Activated CD4-positive, alpha-beta T cell treated with anti-CD3 and anti-CD28 coated beads, Interleukin-2, Interleukin-6, amounts not matched to agents 100 ng/mL and 50 ng/mL, durations not matched to agents 16 hours and 8 hours (primary cell): Measurements from ENCODE around the gene LMAN2.
A peak's percentile ranks its signal among the peaks of the same experiment; 100 is the strongest.
"Not testable (repeated sequence)": the region's sequence is repeated elsewhere in the genome, so short reads cannot be mapped to it uniquely, and the experiment has no call there.

Source experiments
- DNase-seq: peaks from one replicate; pipeline ENCODE4 v3.0.0-alpha.2; 2020

The LMAN2 gene

GRCh38 chr5:177346820-177347219 is 4.6 kb downstream of the LMAN2 start:
- no peak for DNase-seq

- no peak for DNase-seq
Measured at GRCh38 chr5:177344891-177345290, 6.6 kb downstream of the LMAN2 start.

GRCh38 chr5:177343777-177344176 is 7.7 kb downstream of the LMAN2 start:
- DNase-seq: no peak

- not testable (repeated sequence) for DNase-seq
Measured at GRCh38 chr5:177343000-177343399, 8.5 kb downstream of the LMAN2 start.

- no peak for DNase-seq
Measured at GRCh38 chr5:177339107-177339638, 12.3 kb downstream of the LMAN2 start.

GRCh38 chr5:177338251-177339106 is 13.0 kb downstream of the LMAN2 start:
- no peak for DNase-seq

- DNase-seq: no peak
Measured at GRCh38 chr5:177336603-177337494, 14.6 kb downstream of the LMAN2 start.

GRCh38 chr5:177336112-177336511 is 15.4 kb downstream of the LMAN2 start:
- peak; percentile 56 for DNase-seq

GRCh38 chr5:177335701-177336065 is 15.8 kb downstream of the LMAN2 start:
- DNase-seq: no peak

- no peak for DNase-seq
Measured at GRCh38 chr5:177334781-177335700, 16.4 kb downstream of the LMAN2 start.

GRCh38 chr5:177334155-177334551 is 17.3 kb downstream of the LMAN2 start:
- no peak for DNase-seq

GRCh38 chr5:177333420-177334154 is 17.9 kb downstream of the LMAN2 start:
- DNase-seq: no peak

- no peak for DNase-seq
Measured at GRCh38 chr5:177332896-177333260, 18.6 kb downstream of the LMAN2 start.

- no peak for DNase-seq
Measured at GRCh38 chr5:177332031-177332895, 19.2 kb downstream of the LMAN2 start.

GRCh38 chr5:177330991-177331842 is 20.3 kb downstream of the LMAN2 start:
- no peak for DNase-seq

- no peak for DNase-seq
Measured at GRCh38 chr5:177329883-177330282, 21.6 kb downstream of the LMAN2 start.

GRCh38 chr5:177328545-177329231 is 22.8 kb downstream of the LMAN2 start:
- DNase-seq: no peak

GRCh38 chr5:177327539-177328522 is 23.6 kb downstream of the LMAN2 start:
- no peak for DNase-seq
